ENCODE data around the gene SLC22A3. TPM values are rescaled to one million over a fixed set of nuclear protein-coding genes. Genes with fewer than 3 reads are reported as not detected.

The SLC22A3 gene
- total RNA-seq, 1 experiment from 2014 or later = 0.07 TPM

DNA sequence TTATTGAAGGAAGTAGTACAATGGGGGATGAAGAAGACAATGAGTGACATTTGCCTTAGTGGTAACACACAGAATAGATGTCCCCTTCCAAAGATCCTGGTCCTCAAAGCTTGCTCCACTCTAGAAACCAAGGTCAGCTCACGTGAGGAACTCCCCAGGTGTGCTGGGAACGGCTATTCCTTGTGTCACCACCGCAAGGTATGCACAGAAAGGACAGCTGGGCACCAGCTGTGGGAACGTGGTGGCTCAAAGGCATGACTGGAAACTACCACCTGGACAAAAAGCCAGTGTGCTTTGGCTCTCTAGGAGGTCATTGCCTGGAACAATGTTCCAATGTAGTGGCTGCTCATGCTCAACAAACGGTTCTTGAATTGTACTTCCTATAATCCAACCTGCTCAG is 94.0 kb downstream of the SLC22A3 start (continued):
- TF ChIP-seq POLR2AphosphoS5 (IDR thresholded peaks at IDR 0.05; ENCODE audit: low read depth, low read length) = no peak
- no peak for TF ChIP-seq POLR2A (IDR thresholded peaks at IDR 0.05; ENCODE audit: borderline replicate concordance, extremely low read depth, insufficient read depth, insufficient read length)
- TF ChIP-seq ZNF274 (IDR thresholded peaks at IDR 0.05; ENCODE audit: low read depth, low read length) = no peak
- TF ChIP-seq ZFX (IDR thresholded peaks at IDR 0.05) = no peak
- no peak for TF ChIP-seq CBX3 (IDR thresholded peaks at IDR 0.05; ENCODE audit: low read depth)
- no peak for TF ChIP-seq SIN3A (IDR thresholded peaks at IDR 0.05; ENCODE audit: low read depth)
- no peak for TF ChIP-seq SP1 (IDR thresholded peaks at IDR 0.05; ENCODE audit: low read depth)

DNA sequence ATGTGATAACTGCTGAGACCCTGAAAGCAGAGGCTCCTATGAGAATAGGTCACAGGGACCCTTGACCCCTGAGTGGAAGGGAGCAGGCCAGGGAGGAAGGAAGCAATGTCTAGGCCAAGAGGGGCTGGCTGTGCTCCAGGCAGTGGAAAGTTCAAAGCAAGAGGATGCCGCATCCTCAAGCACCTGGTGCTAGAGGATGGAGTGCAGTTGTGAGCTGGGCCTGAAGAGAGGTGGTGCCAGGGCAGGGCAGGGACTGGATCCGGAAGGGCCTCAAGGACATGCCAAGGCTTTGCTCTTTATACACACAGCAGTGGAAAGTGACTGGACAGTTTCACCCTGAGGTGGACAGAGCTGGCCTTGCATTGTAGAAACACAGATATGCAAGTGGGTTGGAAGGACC is 97.0 kb downstream of the SLC22A3 start:
- ChIA-PET POLR2A (no interaction called here), CTCF (no interaction called here), RAD21 (ENCODE audit: low non-redundant PET in 1 of 2, low total read pairs in 2 of 2, uncharacterized antibody in 2 of 2, unreplicated experiment in 2 of 2) (no interaction called here)
- Histone ChIP-seq H3K9me2 (ENCODE audit: insufficient read depth) (no peaks in the 10 kb centered on the region), H3K4me2 (ENCODE audit: low read length) (no peak overlapping the region), H3K27ac (ENCODE audit: low read depth, low read length) (no peak overlapping the region), H4K20me1 (ENCODE audit: insufficient read depth) (no peaks in the 10 kb centered on the region), H2AFZ (ENCODE audit: low read depth, low read length, poor library complexity, severe bottlenecking) (no peak overlapping the region), H3K36me3 (ENCODE audit: control insufficient read depth in 1 of 2, insufficient read depth in 2 of 2, low read length in 2 of 2) (no peaks in the 10 kb centered on the region), H3K4me1 (ENCODE audit: control insufficient read depth in 1 of 2, insufficient read depth in 2 of 2, low read length in 2 of 2) (no peaks in the 10 kb centered on the region), H3K27me3 (ENCODE audit: insufficient read depth, low read length) (peaks cover 5% of the 10 kb centered on the region; the same call in 1 of the 2 replicates), H3K4me3 (replicated peaks in 1 of 2; ENCODE audit: low read depth in 1 of 2, low read length in 2 of 2) (no peak overlapping the region), H3K9ac (ENCODE audit: low read length) (no peak overlapping the region), H3K79me2 (ENCODE audit: insufficient read depth, low read length) (no peaks in the 10 kb centered on the region), H3K9me3 (ENCODE audit: control insufficient read depth in 1 of 2, insufficient read depth in 1 of 2, low read depth in 1 of 2, low read length in 2 of 2) (no peaks in the 10 kb centered on the region)
- intact Hi-C loops (cut with micrococcal nuclease) = no loop called here
- DNase-seq (ENCODE audit: low read depth, low spot score) (no peak), ATAC-seq (no peak)
- no TSS peak for BruUV-seq (replicated peaks)
- TF ChIP-seq ELF1 (IDR thresholded peaks at IDR 0.05; ENCODE audit: borderline replicate concordance, low read depth) = no peak
- no peak for TF ChIP-seq FOSL1 (IDR thresholded peaks at IDR 0.05; ENCODE audit: low read depth)
- TF ChIP-seq EZH2phosphoT487 (IDR thresholded peaks at IDR 0.05; ENCODE audit: borderline replicate concordance) = no peak
- TF ChIP-seq SIN3A (IDR thresholded peaks at IDR 0.05; ENCODE audit: low read depth) = no peak
- TF ChIP-seq, protein P1, sequence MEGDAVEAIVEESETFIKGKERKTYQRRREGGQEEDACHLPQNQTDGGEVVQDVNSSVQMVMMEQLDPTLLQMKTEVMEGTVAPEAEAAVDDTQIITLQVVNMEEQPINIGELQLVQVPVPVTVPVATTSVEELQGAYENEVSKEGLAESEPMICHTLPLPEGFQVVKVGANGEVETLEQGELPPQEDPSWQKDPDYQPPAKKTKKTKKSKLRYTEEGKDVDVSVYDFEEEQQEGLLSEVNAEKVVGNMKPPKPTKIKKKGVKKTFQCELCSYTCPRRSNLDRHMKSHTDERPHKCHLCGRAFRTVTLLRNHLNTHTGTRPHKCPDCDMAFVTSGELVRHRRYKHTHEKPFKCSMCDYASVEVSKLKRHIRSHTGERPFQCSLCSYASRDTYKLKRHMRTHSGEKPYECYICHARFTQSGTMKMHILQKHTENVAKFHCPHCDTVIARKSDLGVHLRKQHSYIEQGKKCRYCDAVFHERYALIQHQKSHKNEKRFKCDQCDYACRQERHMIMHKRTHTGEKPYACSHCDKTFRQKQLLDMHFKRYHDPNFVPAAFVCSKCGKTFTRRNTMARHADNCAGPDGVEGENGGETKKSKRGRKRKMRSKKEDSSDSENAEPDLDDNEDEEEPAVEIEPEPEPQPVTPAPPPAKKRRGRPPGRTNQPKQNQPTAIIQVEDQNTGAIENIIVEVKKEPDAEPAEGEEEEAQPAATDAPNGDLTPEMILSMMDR (IDR thresholded peaks at IDR 0.05 in 2 of 3, conservative IDR thresholded peaks at IDR 0.05 in 1 of 3; ENCODE audit: borderline replicate concordance in 1 of 3, insufficient read depth in 1 of 3, low read depth in 2 of 3, low read length in 2 of 3) = no peak
- TF ChIP-seq, protein P2, sequence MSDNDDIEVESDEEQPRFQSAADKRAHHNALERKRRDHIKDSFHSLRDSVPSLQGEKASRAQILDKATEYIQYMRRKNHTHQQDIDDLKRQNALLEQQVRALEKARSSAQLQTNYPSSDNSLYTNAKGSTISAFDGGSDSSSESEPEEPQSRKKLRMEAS (IDR thresholded peaks at IDR 0.05) = no peak
- TF ChIP-seq EZH2 (IDR thresholded peaks at IDR 0.05) = no peak
- TF ChIP-seq, protein P3, sequence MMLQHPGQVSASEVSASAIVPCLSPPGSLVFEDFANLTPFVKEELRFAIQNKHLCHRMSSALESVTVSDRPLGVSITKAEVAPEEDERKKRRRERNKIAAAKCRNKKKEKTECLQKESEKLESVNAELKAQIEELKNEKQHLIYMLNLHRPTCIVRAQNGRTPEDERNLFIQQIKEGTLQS (IDR thresholded peaks at IDR 0.05) = no peak
- TF ChIP-seq ZFX (IDR thresholded peaks at IDR 0.05) = no peak
- TF ChIP-seq POLR2A (IDR thresholded peaks at IDR 0.05; ENCODE audit: borderline replicate concordance, extremely low read depth, insufficient read depth, insufficient read length) = no peak
- TF ChIP-seq, protein P4, sequence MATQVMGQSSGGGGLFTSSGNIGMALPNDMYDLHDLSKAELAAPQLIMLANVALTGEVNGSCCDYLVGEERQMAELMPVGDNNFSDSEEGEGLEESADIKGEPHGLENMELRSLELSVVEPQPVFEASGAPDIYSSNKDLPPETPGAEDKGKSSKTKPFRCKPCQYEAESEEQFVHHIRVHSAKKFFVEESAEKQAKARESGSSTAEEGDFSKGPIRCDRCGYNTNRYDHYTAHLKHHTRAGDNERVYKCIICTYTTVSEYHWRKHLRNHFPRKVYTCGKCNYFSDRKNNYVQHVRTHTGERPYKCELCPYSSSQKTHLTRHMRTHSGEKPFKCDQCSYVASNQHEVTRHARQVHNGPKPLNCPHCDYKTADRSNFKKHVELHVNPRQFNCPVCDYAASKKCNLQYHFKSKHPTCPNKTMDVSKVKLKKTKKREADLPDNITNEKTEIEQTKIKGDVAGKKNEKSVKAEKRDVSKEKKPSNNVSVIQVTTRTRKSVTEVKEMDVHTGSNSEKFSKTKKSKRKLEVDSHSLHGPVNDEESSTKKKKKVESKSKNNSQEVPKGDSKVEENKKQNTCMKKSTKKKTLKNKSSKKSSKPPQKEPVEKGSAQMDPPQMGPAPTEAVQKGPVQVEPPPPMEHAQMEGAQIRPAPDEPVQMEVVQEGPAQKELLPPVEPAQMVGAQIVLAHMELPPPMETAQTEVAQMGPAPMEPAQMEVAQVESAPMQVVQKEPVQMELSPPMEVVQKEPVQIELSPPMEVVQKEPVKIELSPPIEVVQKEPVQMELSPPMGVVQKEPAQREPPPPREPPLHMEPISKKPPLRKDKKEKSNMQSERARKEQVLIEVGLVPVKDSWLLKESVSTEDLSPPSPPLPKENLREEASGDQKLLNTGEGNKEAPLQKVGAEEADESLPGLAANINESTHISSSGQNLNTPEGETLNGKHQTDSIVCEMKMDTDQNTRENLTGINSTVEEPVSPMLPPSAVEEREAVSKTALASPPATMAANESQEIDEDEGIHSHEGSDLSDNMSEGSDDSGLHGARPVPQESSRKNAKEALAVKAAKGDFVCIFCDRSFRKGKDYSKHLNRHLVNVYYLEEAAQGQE (IDR thresholded peaks at IDR 0.05; ENCODE audit: low read depth) = no peak
- no peak for TF ChIP-seq TCF7L2 (IDR thresholded peaks at IDR 0.05; ENCODE audit: borderline replicate concordance, extremely low read depth, insufficient read depth, insufficient read length)
- TF ChIP-seq SP1 (IDR thresholded peaks at IDR 0.05; ENCODE audit: low read depth) = no peak
- no peak for TF ChIP-seq EGR1 (IDR thresholded peaks at IDR 0.05; ENCODE audit: low read depth)
- TF ChIP-seq CBX3 (IDR thresholded peaks at IDR 0.05; ENCODE audit: low read depth) = no peak
